ENCODE measurements around the gene BAZ2B.
A peak's percentile ranks its signal among the peaks of the same experiment; 100 is the strongest.

The BAZ2B gene

GRCh38 chr2:159573846-159574606 is 42.3 kb downstream of the BAZ2B start:
- DNase-seq (ENCODE audit: low read depth, low spot score), result no peak

DNA sequence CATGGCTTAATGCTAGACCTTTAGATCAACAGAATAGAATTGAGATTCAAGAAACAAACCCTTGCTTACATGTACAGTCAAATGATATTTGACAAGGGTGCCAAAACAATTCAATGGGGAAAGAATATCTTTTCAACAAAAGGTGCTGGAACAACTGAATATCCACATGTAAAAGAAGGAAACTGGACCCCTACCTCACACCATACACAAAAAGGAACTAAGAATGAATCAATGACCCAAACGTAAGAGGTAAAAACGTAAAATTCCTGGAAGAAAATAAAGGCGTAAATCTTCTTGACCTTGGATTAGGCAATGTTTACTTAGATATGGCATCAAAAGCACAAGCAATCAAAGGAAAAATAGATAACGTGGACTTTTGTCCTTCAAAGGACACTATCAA is 43.1 kb downstream of the BAZ2B start:
- no peak for DNase-seq (ENCODE audit: low read depth, low spot score)

DNA sequence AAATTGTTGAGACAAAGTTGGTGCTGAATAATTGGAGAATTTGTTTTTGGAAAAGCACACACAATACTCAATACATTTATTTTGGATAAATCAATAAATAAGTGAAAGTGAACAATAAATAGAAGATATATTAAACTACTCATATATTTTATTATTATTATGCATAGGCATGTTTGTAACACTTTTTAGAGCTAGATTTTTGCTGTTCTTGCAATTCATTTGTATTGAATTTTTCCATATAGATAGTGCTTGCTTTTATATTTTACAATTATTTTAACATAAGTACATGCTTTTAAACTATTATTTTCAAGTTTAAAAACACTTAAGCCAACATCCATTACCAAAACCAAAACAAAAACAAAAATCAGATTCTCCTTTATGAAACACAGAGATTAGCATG is 43.9 kb downstream of the BAZ2B start:
- no peak for DNase-seq (ENCODE audit: low read depth, low spot score)

- no peak for DNase-seq (ENCODE audit: low read depth, low spot score)
Measured at GRCh38 chr2:159571540-159572260, 44.6 kb downstream of the BAZ2B start.

DNA sequence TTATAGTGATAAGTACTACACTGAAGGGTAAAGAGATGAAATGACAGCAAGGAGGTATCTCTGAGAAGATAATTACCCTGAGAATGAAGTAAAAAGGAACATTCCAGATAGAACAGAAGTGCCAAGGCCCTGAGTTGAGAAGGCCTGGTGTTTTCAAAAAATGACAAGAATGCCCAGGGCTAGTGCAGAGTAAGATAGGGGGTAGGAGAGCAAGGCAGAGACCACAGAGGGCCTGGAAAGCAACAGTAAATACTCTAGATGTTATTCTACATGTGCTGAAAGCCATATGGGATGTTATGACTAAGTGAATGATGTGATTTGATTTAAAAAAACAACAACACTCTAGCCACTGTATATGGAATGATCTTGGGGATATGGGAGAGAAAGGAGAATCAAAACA is 52.3 kb downstream of the BAZ2B start:
- peak; percentile 9 for DNase-seq (ENCODE audit: low read depth, low spot score)

DNA sequence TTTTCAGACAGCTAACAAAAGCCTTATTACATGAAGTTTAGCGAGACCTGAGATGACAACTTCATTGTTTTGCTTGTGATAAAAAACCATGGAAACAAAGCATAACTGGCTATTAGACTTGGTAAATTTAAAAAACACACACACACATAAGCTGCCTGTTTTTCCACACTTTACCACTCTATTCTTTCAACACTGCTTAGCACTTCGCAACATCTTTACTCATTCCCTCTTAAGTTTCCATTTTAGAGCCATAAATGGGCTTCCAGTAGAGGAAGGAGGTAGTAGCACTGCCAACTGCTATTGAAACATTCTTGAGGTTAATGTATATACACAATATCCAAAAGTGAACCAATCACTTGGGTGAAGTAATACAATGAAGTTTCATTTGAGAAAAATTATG is 54.1 kb downstream of the BAZ2B start:
- DNase-seq (ENCODE audit: low read depth, low spot score), result no peak

DNA sequence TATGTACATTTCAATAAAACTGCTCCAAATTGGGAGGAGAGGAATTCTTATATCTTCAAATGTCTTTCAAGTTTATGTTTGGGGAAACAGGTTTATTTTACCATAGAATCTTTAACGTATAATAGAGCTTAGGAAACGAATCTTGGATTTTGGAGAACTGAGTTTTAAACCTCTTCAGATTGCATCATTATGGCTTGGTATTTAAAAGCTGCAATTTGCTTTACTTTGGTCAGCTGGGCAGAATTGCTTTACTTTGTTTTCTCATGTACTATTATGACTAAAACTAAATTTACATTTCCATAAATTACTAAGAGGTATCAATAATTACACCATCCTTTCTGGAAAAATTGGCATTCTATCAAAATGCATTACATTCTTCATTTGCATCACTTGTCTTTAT is 54.6 kb downstream of the BAZ2B start:
- DNase-seq (ENCODE audit: low read depth, low spot score), result no peak

GRCh38 chr2:159561242-159561641 is 55.1 kb downstream of the BAZ2B start:
- no peak for DNase-seq (ENCODE audit: low read depth, low spot score)

GRCh38 chr2:159559034-159559433 is 57.3 kb downstream of the BAZ2B start:
- DNase-seq (ENCODE audit: low read depth, low spot score), result no peak

- DNase-seq (ENCODE audit: low read depth, low spot score), result peak; percentile 10
Measured at GRCh38 chr2:159558479-159558878, 57.9 kb downstream of the BAZ2B start.

GRCh38 chr2:159557437-159558034 is 58.8 kb downstream of the BAZ2B start:
- DNase-seq (ENCODE audit: low read depth, low spot score), result no peak

- DNase-seq (ENCODE audit: low read depth, low spot score), result no peak
Measured at GRCh38 chr2:159555651-159556392, 60.5 kb downstream of the BAZ2B start.

DNA sequence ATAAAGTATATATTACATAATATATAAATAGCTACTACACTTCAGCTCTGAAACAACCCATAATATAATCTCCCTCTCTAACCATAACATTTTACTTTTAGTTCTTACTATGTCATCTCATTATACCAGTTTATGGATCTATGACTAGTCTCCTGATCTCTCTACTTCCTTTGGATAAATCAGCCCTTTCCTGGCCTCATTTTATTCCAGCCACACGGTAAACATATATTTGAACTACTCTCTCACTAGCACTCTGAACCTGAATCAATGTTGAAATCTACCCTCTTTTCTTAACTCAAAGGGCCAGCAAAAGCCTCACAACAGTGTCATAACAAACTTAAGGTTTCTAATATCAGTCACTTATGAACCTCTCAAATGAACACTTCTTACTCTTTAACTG is 62.6 kb downstream of the BAZ2B start:
- no peak for DNase-seq (ENCODE audit: low read depth, low spot score)

- no peak for DNase-seq (ENCODE audit: low read depth, low spot score)
Measured at GRCh38 chr2:159551806-159552205, 64.5 kb downstream of the BAZ2B start.

DNA sequence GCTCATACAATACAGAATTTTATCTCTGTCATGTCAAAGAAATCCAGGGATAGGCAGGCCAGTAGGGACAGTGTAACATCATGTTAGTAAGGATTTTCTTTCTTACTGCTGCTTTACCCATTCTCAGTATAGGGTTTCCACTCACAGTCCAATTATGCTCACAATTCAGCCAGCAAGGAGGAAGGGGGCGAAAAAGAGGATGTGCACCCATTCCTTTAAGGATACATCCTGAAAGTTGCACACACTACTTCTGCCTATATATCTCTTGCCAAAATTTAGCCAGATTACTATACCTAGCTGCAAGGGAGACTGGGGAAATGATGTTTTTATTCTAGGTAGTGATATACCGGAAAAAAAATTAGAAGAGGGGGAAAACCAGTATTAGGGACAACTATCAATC is 66.1 kb downstream of the BAZ2B start:
- DNase-seq (ENCODE audit: low read depth, low spot score), result no peak

DNA sequence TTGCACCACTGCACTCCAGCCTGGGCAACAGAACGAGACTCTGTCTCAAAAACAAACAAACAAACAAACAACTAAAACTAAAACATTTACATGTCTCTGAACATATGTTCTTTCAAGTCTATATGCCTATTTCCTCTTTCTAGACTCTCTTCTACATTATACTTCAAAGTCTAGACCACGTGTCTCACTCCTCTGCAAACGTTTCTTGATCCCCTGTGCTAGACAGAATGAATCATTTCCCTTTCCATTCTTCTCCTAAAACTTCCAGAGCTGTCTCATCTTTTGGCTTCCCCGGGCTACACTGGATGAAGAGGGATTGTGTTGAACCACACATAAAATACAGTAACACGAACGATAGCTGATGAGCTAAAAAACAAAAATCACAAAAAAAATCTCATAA is 67.1 kb downstream of the BAZ2B start:
- DNase-seq (ENCODE audit: low read depth, low spot score), result no peak

- DNase-seq (ENCODE audit: low read depth, low spot score), result no peak
Measured at GRCh38 chr2:159546716-159547430, 69.5 kb downstream of the BAZ2B start.

GRCh38 chr2:159546039-159546438 is 70.3 kb downstream of the BAZ2B start:
- no peak for DNase-seq (ENCODE audit: low read depth, low spot score)

DNA sequence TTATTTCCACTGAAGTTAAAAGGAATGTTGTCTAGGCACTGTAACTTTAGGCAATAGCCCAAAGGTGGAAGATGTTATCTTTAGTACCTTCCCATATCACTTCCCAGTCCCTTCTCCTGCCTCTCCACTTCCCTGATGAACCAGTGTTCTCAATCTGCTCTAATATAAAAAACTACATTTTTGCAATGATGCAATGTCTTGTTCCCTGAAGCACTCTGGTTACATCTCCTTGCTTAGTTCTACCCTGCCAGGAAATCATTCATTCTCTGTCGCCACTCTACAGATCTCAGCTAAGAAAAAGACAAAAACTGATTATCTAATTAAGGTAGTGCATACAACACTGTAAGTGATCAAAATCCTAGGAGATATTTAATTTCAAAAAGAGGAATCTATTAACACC is 71.3 kb downstream of the BAZ2B start:
- no peak for DNase-seq (ENCODE audit: low read depth, low spot score)

- no peak for DNase-seq (ENCODE audit: low read depth, low spot score)
Measured at GRCh38 chr2:159542101-159542500, 74.2 kb downstream of the BAZ2B start.

GRCh38 chr2:159539701-159540100 is 76.6 kb downstream of the BAZ2B start:
- no peak for DNase-seq (ENCODE audit: low read depth, low spot score)

DNA sequence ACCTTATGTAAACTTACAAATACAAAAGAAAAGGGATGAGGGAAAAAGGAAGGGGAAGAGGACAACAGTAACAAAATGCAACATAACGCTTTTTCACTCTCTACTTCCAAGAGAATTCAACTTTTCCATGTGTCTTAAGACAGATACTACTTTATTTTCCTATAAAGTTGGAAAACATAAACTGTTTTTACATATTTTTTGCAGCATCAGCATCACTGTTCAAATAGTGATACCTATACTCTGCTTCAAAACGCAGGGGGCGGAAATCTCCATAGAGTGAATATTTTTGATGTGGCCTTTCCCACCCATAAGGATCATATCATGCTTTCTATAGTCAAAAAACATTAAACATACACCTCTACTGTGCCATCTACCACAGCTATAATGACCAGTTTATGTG is 77.5 kb downstream of the BAZ2B start:
- DNase-seq (ENCODE audit: low read depth, low spot score), result no peak
